ENCODE data around the gene CLCN5.

GRCh38 chrX:49922291-49923241 is at the start of gene CLCN5:
- no peak for TF ChIP-seq EZH2 (IDR thresholded peaks at IDR 0.05; ENCODE audit: borderline replicate concordance, low read length)
- TF ChIP-seq CTCF (conservative IDR thresholded peaks at IDR 0.05 in 1 of 2, IDR thresholded peaks at IDR 0.05 in 1 of 2; ENCODE audit: extremely low read depth in 1 of 2, insufficient read depth in 1 of 2, low read depth in 1 of 2, low read length in 2 of 2): no peak

Measured in mammary epithelial cell (primary cell).